ENCODE data around the gene CTBP2. TPM values are rescaled to one million over a fixed set of nuclear protein-coding genes. Genes with fewer than 3 reads are reported as not detected.
A peak's percentile ranks its signal among the peaks of the same experiment; 100 is the strongest.

The CTBP2 gene
- total RNA-seq, 1 experiment from 2014 or later: 212 TPM

DNA sequence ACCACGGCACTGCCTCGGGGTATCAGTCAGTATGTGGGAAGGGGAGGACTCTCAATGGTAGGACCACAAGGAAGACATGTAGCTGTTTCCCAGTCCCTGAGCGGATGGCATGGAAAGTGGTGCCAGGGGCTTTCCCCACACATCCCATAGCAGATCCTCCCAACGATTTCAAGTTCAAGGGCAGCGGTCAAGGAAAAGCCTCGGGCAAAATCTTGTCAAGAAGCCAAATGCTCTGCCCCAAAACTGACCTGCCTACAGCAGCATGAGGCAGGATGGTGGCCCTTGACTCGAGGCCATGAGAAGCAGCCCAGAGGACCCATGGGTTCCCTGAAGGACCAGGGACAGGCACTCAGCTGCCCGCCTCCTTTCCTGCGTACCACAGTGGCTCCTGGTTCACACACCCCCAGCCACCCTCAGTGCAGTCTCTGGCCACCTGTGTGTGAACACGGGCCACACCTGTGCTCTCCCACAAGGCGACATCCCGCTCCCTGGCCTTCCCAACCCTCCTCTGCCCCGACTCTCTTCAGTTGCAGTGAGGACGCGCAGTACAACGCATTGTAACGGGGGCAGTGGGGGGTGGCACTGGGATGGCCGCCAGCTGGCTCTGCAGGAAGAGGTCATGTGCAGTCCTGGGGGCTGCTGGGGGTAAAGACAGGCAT, 43.6 kb downstream of the CTBP2 start:
- H4K91ac ChIP-seq (ENCODE audit: insufficient read length, low read depth, low read length): no peak overlapping the region
- WGBS (ENCODE audit: extremely low coverage, insufficient read length, low lambda C conversion rate): no CpG with 5 or more reads among the region's 18 CpGs
- no peak overlapping the region for H4K5ac ChIP-seq (ENCODE audit: insufficient read length, low read depth, low read length)
- no peak overlapping the region for H3K18ac ChIP-seq (ENCODE audit: insufficient read length, low read depth, low read length)
- H2BK12ac ChIP-seq (ENCODE audit: insufficient read length, low read depth, low read length): no peak overlapping the region
- H2AFZ ChIP-seq (ENCODE audit: low read length): no peak overlapping the region
- H3K4me1 ChIP-seq (ENCODE audit: insufficient read depth, low read length): peaks cover 14% of the 10 kb centered on the region
- no peak overlapping the region for H4K8ac ChIP-seq (replicated peaks; ENCODE audit: insufficient read length, low read depth, low read length)
- peak overlapping the region; percentile 69 to 89 (median 88); a peak in 5 of 7 replicates for H3K27ac Mint-ChIP-seq
- H3K23me2 ChIP-seq (ENCODE audit: insufficient read length, low read depth, low read length, poor library complexity, severe bottlenecking): no peaks in the 10 kb centered on the region
- no peaks in the 10 kb centered on the region for H3K9me3 ChIP-seq (ENCODE audit: control insufficient read depth, low read depth, low read length)
- no peak overlapping the region for H3K56ac ChIP-seq (ENCODE audit: insufficient read length, low read depth, low read length)
- no peaks in the 10 kb centered on the region for H3K27me3 ChIP-seq (ENCODE audit: insufficient read depth, low read length)
- no peak overlapping the region for H3K23ac ChIP-seq (ENCODE audit: insufficient read length, low read depth, low read length)
- no peak overlapping the region for H2BK5ac ChIP-seq (ENCODE audit: insufficient read length, low read length)
- H2BK20ac ChIP-seq (ENCODE audit: low read depth, low read length, poor library complexity, severe bottlenecking): no peak overlapping the region
- H3K27me3 Mint-ChIP-seq (ENCODE audit: low read depth): no peaks in the 10 kb centered on the region
- peaks cover 19 to 31% (median 21%) of the 10 kb centered on the region in 3 experiments; a peak in 6 of 7 replicates for H3K36me3 Mint-ChIP-seq (ENCODE audit: insufficient read depth in 1 of 3, low read depth in 3 of 3)
- TF ChIP-seq, protein P1, sequence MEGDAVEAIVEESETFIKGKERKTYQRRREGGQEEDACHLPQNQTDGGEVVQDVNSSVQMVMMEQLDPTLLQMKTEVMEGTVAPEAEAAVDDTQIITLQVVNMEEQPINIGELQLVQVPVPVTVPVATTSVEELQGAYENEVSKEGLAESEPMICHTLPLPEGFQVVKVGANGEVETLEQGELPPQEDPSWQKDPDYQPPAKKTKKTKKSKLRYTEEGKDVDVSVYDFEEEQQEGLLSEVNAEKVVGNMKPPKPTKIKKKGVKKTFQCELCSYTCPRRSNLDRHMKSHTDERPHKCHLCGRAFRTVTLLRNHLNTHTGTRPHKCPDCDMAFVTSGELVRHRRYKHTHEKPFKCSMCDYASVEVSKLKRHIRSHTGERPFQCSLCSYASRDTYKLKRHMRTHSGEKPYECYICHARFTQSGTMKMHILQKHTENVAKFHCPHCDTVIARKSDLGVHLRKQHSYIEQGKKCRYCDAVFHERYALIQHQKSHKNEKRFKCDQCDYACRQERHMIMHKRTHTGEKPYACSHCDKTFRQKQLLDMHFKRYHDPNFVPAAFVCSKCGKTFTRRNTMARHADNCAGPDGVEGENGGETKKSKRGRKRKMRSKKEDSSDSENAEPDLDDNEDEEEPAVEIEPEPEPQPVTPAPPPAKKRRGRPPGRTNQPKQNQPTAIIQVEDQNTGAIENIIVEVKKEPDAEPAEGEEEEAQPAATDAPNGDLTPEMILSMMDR (conservative IDR thresholded peaks at IDR 0.05): no peak
- no peak overlapping the region for H3K4me2 ChIP-seq (ENCODE audit: insufficient read depth, insufficient read length, low read length)
- no peak overlapping the region for H3T11ph ChIP-seq (ENCODE audit: low read length)
- peaks cover 5% of the 10 kb centered on the region for H4K20me1 ChIP-seq (ENCODE audit: control insufficient read depth, insufficient read depth, insufficient read length)
- no peak overlapping the region for H3K9ac ChIP-seq (ENCODE audit: extremely low read depth, insufficient read length, low read length)
- H3K27ac ChIP-seq (ENCODE audit: insufficient read length, low read depth, low read length): no peak overlapping the region
- peak overlapping the region; percentile 8; the same call in 1 of the 2 replicates for H3K14ac ChIP-seq (ENCODE audit: insufficient read depth, low read length)
- DNase-seq: no peak
- H3K79me2 ChIP-seq (ENCODE audit: insufficient read depth, low read length): peaks cover 88% of the 10 kb centered on the region
- H2BK15ac ChIP-seq (ENCODE audit: low read depth, low read length): no peak overlapping the region
- peaks cover 2% of the 10 kb centered on the region for H3K79me1 ChIP-seq (ENCODE audit: insufficient read depth, low read depth, low read length, poor library complexity, severe bottlenecking)
- no peak overlapping the region for H3K4ac ChIP-seq (ENCODE audit: low read depth, low read length)
- H3K4me1 Mint-ChIP-seq: peaks cover 70 to 77% of the 10 kb centered on the region in 2 experiments
- H2AK5ac ChIP-seq (ENCODE audit: insufficient read length, low read length): no peak overlapping the region
- peak overlapping the region in 1 of 2 experiments; percentile 11; a peak in 1 of 5 replicates for H3K4me3 Mint-ChIP-seq
- no peak overlapping the region for H2BK120ac ChIP-seq (ENCODE audit: low read depth, low read length, poor library complexity, severe bottlenecking)
- no peaks in the 10 kb centered on the region for H3K9me3 Mint-ChIP-seq
